GM12801 (cell line): Measurements from ENCODE around the gene ATP5MG.

Source experiments
- TF ChIP-seq, protein P1 (sequence below): IDR thresholded peaks from one replicate; pipeline ENCODE4 v1.5.1; 2011; ENCODE audit warnings: control low read depth; ENCODE audit not compliant: insufficient read length; ENCODE audit errors: extremely low read depth

The ATP5MG gene

DNA sequence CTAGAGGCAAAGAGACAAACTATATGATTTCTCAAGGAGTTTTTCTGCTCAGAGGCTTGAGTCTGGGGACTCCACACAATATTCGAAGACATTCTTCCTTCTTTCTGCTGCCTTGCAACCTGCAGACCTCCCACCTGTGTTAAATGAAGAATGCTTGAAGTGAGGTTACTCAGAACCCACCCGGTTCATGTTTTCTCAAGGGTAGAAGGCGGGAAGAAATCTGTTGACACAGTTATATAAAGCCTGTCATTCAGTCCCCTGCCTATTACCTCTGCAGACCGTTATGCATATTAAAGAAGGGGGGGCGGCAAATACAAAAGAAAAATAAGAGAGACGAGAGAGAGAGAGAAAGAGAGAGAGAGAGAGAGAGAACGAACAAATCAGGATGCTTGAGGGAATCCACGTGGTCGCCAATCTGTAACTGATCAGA, 32.7 kb downstream of the ATP5MG start:
- TF ChIP-seq, protein P1, sequence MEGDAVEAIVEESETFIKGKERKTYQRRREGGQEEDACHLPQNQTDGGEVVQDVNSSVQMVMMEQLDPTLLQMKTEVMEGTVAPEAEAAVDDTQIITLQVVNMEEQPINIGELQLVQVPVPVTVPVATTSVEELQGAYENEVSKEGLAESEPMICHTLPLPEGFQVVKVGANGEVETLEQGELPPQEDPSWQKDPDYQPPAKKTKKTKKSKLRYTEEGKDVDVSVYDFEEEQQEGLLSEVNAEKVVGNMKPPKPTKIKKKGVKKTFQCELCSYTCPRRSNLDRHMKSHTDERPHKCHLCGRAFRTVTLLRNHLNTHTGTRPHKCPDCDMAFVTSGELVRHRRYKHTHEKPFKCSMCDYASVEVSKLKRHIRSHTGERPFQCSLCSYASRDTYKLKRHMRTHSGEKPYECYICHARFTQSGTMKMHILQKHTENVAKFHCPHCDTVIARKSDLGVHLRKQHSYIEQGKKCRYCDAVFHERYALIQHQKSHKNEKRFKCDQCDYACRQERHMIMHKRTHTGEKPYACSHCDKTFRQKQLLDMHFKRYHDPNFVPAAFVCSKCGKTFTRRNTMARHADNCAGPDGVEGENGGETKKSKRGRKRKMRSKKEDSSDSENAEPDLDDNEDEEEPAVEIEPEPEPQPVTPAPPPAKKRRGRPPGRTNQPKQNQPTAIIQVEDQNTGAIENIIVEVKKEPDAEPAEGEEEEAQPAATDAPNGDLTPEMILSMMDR: no peak

DNA sequence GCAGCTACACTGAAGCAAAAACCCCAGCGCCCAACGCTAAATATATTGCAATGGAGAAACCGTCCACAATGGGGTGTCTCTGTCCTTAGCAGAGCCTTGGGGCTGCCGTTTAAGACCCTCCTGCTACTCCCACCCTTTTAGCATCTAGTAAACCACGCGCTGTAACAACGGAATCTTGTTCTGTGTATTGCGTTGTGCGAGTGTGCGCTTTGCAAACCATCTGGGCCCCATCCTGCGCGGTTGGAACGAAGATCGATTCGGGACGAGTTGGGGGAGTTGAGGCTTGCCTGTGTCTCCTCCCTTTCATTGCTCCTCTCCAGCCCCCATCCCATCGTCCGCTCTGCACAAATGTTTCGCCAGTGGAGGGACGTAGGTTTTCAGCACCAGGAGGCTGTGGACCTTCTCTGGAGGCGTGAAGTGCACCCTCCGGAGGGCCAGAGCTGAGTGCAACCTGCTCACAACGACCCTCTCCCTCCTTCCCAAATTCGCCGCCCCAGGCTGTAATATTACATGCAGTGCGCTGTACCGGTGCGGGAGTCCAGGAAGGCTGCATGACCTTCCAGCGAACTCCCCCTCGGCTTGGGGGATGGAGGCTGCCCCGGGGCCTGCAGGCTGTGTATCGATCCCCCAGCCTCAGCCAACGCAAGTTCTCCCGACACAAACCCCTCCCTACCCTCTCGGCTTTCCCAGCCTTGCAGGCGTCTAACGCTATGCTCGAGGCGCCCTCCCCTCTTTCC, 33.3 kb downstream of the ATP5MG start:
- TF ChIP-seq, protein P1: no peak

DNA sequence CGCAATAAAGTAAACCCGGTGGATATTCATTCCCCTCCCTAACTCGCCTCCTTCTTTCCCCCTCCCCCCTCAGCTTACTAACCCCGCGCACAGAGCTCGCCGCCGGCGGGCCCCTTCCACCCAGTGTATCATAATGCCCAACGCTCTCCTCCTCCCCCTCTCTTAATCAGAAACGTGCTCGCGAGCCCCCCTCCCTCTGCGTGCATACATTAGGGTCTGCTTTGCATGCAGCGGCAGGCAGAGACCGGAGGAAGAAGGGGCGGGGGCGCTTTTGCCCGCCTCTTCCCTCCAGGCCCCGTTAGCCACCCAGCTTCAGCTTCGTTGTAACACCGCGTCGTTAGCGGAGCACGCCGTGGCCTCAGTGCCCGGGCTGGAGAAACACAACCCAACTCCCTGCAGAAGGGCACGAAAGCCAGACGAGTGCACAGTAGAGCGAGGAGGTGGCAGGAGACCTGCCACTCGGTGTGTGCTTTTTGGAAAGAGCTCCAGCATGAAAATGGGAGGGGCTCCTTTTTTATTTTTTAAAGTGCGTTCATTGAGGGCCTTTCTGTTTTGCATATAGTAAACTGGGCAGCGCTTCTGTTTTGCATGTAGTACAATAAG, 34.0 kb downstream of the ATP5MG start:
- TF ChIP-seq, protein P1: no peak

DNA sequence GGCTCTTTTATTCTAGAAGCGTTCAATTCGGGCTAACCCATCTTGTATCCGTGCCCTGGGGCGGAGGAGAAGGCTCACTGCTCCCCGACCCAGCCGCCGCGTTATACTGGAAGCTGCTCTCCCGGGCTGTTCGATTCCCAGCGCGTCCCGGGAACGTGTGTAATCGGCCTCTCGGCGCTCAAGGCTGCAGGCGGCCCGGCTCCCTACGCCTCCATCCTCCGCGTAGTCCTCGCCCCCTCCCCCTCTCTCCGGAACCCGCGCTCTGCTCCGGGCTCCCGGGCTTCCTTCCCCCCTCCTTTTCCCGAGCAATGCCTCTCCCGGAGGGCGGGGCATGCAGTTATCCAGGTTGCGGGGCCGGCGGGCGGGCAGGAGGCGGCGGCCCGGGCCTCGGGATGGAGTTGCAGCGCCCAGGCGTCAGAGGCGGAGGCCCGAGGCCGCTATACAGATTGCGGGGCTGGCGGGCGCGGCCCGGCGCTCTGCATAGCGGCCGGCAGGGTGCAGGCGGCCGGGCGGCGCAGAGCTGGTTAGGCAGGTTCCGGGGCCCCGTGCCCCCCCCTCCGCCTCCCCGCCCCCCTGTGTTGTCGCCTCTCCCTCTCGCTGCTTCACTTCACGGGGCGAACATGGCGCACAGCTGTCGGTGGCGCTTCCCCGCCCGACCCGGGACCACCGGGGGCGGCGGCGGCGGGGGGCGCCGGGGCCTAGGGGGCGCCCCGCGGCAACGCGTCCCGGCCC, 34.7 kb downstream of the ATP5MG start, which contains the start of gene KMT2A:
KMT2A (plus strand) TSS at position 600 of the 732 bp plus-strand sequence; CDS start at position 621, 21 bp downstream.
- TF ChIP-seq, protein P1: no peak

DNA sequence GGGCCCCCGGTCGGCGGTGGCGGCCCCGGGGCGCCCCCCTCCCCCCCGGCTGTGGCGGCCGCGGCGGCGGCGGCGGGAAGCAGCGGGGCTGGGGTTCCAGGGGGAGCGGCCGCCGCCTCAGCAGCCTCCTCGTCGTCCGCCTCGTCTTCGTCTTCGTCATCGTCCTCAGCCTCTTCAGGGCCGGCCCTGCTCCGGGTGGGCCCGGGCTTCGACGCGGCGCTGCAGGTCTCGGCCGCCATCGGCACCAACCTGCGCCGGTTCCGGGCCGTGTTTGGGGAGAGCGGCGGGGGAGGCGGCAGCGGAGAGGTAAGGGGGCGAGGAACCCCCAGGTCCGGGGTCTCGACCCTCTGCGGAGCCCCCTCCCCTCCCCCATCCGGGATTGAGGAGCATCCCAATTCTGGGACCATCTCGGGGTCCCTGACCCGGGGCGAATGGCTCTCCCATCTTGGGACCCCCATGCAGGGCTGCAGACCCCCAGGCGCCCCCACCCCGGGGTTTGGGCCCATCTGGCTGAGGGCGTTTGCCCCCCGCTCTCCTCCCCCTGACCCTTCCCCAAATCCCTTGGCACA, 35.3 kb downstream of the ATP5MG start:
- TF ChIP-seq, protein P1: no peak

DNA sequence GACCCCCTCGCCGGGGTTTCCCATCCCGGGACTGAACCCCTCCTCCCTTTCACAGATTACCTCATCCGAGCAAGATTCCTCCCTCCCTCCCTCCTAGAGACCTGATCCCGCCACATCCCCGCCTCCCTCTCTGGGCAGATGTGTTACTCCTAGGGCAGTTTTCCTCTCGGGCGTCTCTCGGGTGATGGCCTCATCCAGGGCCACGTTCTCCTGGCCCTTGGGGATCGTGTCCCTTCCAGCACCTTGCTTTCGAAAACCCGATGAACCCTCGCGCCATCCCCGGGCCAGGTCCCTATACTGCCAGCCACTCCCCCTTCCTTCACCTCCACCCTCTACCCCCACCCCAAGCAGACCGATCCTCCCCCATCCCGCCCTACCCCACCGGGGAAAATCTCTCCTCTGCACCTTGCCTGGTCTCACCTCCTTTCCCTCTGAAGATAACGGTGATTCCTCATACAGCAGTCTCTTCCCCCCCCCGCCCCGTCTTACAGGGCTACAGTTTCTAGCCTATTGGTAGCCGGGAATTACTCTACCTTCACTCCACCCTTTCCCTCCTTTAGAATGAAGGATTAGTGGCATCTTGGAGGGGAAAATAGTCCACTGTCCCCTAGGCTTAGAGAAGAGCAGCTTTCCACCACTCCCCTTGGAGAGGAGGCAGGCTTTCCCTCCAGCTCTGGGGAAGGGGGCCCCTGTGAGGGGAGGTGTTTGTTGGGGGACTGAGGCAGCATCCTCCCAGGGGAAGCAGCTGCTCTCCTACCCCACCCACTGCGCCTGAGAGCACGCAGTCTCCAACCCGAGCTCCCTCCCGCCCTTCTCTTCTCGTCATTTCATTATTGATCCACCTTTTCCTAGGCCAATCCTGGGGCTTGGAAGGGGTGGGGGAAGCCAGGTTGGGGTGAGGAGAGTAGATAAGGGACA, 36.1 kb downstream of the ATP5MG start:
- TF ChIP-seq, protein P1: no peak
